GM11168 (cell line): ENCODE measurements around the gene THSD4.
"Not testable (repeated sequence)": the region's sequence is repeated elsewhere in the genome, so short reads cannot be mapped to it uniquely, and the experiment has no call there.

ENCODE experiments used
- in situ Hi-C: fragments of 300-500 bp; cut with MboI; formaldehyde crosslinking; loops from one replicate; pipeline ENCODE4 v1.12.0; 2022; ENCODE audit warnings: low sequenced_read_pairs; ENCODE audit not compliant: unreplicated experiment

The THSD4 gene

GRCh38 chr15:71143373-71144310, 28.4 kb downstream of the THSD4 start:
- in situ Hi-C loops: no loop called here

GRCh38 chr15:71145648-71146047, 30.4 kb downstream of the THSD4 start:
- in situ Hi-C loops: no loop called here

GRCh38 chr15:71146580-71146982, 31.3 kb downstream of the THSD4 start:
- in situ Hi-C loops: no loop called here

- in situ Hi-C loops: no loop called here
These were observed 32.8 kb downstream of the THSD4 start for GRCh38 chr15:71148048-71148447.

GRCh38 chr15:71149646-71150557, 34.6 kb downstream of the THSD4 start:
- in situ Hi-C loops: no loop called here

GRCh38 chr15:71151081-71151480, 35.8 kb downstream of the THSD4 start:
- in situ Hi-C loops: no loop called here

- in situ Hi-C loops: no loop called here
These were observed 37.3 kb downstream of the THSD4 start for GRCh38 chr15:71152542-71152941.

- in situ Hi-C loops: no loop called here
These were observed 38.7 kb downstream of the THSD4 start for GRCh38 chr15:71153823-71154524.

- in situ Hi-C loops: no loop called here
These were observed 39.4 kb downstream of the THSD4 start for GRCh38 chr15:71154607-71155200.

- in situ Hi-C loops: no loop called here
These were observed 40.3 kb downstream of the THSD4 start for GRCh38 chr15:71155534-71155933.

- in situ Hi-C loops: no loop called here
These were observed 45.7 kb downstream of the THSD4 start for GRCh38 chr15:71160976-71161375.

- in situ Hi-C loops: no loop called here
These were observed 47.0 kb downstream of the THSD4 start for GRCh38 chr15:71162309-71162708.

- in situ Hi-C loops: not testable (repeated sequence)
These were observed 49.3 kb downstream of the THSD4 start for GRCh38 chr15:71164606-71165005.

GRCh38 chr15:71167445-71168165, 52.3 kb downstream of the THSD4 start:
- in situ Hi-C loops: no loop called here

- in situ Hi-C loops: no loop called here
These were observed 53.0 kb downstream of the THSD4 start for GRCh38 chr15:71168166-71168834.

- in situ Hi-C loops: no loop called here
These were observed 54.9 kb downstream of the THSD4 start for GRCh38 chr15:71170163-71170562.

- in situ Hi-C loops: no loop called here
These were observed 55.9 kb downstream of the THSD4 start for GRCh38 chr15:71171195-71171594.

- in situ Hi-C loops: not testable (repeated sequence)
These were observed 59.1 kb downstream of the THSD4 start for GRCh38 chr15:71174360-71174759.
